CD4-positive, CD25-positive, alpha-beta regulatory T cell (primary cell): ENCODE data around the gene TTC4. TPM values are rescaled to one million over a fixed set of nuclear protein-coding genes. Genes with fewer than 3 reads are reported as not detected.

Source experiments
- ATAC-seq, 2 donors: fragments of 150-1000 bp; cut with Tn5 transposase; one replicate each; pipeline ENCODE4 v1.10.0; 2021; ENCODE audit warnings: low read depth in 2 of 2, moderate number of reproducible peaks in 2 of 2, moderate library complexity in 1 of 2
- DNase-seq, 3 donors: peaks; one replicate each; pipeline versions ENCODE4 v3.0.0 to v3.0.0-alpha.2; 2012 to 2022; ENCODE audit warnings: mixed read lengths in 1 of 3
- H3K27ac ChIP-seq: one replicate; pipeline ENCODE4 v1.7.0; 2013; ENCODE audit warnings: mild to moderate bottlenecking, low read length; ENCODE audit not compliant: insufficient read depth, poor library complexity, severe bottlenecking
- H3K27me3 ChIP-seq: one replicate; pipeline ENCODE4 v1.7.0; 2013; ENCODE audit warnings: low read length; ENCODE audit not compliant: control insufficient read depth, insufficient read depth
- H3K36me3 ChIP-seq: one replicate; pipeline ENCODE4 v1.7.0; 2013; ENCODE audit warnings: mild to moderate bottlenecking, low read length, moderate library complexity; ENCODE audit not compliant: control insufficient read depth, insufficient read depth
- H3K4me1 ChIP-seq: 2 replicates; pipeline ENCODE4 v1.7.0; 2013; ENCODE audit warnings: mild to moderate bottlenecking, low read length; ENCODE audit not compliant: insufficient read depth, control insufficient read depth, poor library complexity, severe bottlenecking
- H3K4me3 ChIP-seq: one replicate; pipeline ENCODE4 v1.7.0; 2013; ENCODE audit warnings: low read depth, mild to moderate bottlenecking, low read length, moderate library complexity
- H3K9me3 ChIP-seq, 2 experiments: 1 replicate in 1 of 2; 2 replicates in 1 of 2; pipeline ENCODE4 v1.7.0; 2013; ENCODE audit warnings: low read length in 2 of 2, mild to moderate bottlenecking in 1 of 2, moderate library complexity in 1 of 2; ENCODE audit not compliant: control insufficient read depth in 2 of 2
- H3K27ac Mint-ChIP-seq, 3 donors: one replicate each; pipeline ENCODE4 v1.8.0; 2020 to 2022; ENCODE audit warnings: mild to moderate bottlenecking in 3 of 3, mixed read lengths in 3 of 3, moderate library complexity in 2 of 3
- H3K27me3 Mint-ChIP-seq: one replicate; pipeline ENCODE4 v1.8.0; 2022; ENCODE audit warnings: mild to moderate bottlenecking, mixed read lengths
- H3K36me3 Mint-ChIP-seq: one replicate; pipeline ENCODE4 v1.8.0; 2020; ENCODE audit warnings: mixed read lengths
- H3K4me1 Mint-ChIP-seq, 4 donors: one replicate each; pipeline ENCODE4 v1.8.0; 2020 to 2022; ENCODE audit warnings: mixed read lengths in 4 of 4, mild to moderate bottlenecking in 1 of 4
- H3K4me3 Mint-ChIP-seq, 4 donors: one replicate each; pipeline ENCODE4 v1.8.0; 2020 to 2022; ENCODE audit warnings: mild to moderate bottlenecking in 4 of 4, mixed read lengths in 4 of 4, moderate library complexity in 3 of 4
- H3K9me3 Mint-ChIP-seq, 7 donors: one replicate each; pipeline ENCODE4 v1.8.0; 2020 to 2022; ENCODE audit warnings: mixed read lengths in 7 of 7, mild to moderate bottlenecking in 3 of 7, moderate library complexity in 2 of 7
- polyA plus RNA-seq, 4 donors: library from polyadenylated mRNA; unstranded; fragments of 300-500 nt; fragmentation: Illumina TruSeq; gene quantifications; one replicate each; pipeline ENCODE4 v1.2.3, GENCODE V29; 2021
- total RNA-seq: library from RNA; stranded (reverse); gene quantifications from one replicate; pipeline ENCODE4 v1.2.3, GENCODE V29; 2022

TTC4 gene
- total and polyA plus RNA-seq, 5 donors from 2014 or later = 7.7 to 27.1 (median 20.9) TPM

DNA sequence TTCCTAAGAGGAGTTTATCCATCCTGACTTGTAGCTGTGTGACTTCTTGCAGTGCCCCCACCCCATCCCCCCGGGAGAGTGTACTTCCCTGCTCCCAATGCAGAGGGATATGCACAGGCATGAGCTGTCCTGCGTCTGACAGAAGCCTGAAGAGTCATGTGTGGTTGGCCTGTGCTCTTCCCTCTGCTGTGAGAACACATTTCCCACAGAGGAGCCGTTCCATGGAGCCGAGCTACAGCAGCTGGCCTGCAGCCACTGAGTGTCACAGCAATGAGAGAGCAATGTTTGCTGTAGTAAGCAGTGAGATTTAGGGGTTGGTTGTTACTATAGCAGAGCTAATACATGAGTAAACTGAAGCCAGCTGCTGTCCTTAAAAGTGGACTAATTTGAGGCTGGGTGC lies 26.6 kb downstream of the TTC4 start:
- Histone ChIP-seq H3K27me3 (no peaks in the 10 kb centered on the region), H3K36me3 (peaks cover 63% of the 10 kb centered on the region), H3K4me1 (no peaks in the 10 kb centered on the region), H3K9me3 (no peaks in the 10 kb centered on the region), H3K4me3 (no peak overlapping the region), H3K27ac (no peak overlapping the region)
- H3K4me3 Mint-ChIP-seq = no peak overlapping the region
- H3K4me1 Mint-ChIP-seq = peaks cover 0 to 2% (median 1%) of the 10 kb centered on the region in 4 donors
- ATAC-seq = no peak
- H3K27ac Mint-ChIP-seq = no peak overlapping the region
- no peaks in the 10 kb centered on the region for H3K27me3 Mint-ChIP-seq
- H3K36me3 Mint-ChIP-seq = peaks cover 39% of the 10 kb centered on the region
- DNase-seq = no peak
- no peaks in the 10 kb centered on the region for H3K9me3 Mint-ChIP-seq

DNA sequence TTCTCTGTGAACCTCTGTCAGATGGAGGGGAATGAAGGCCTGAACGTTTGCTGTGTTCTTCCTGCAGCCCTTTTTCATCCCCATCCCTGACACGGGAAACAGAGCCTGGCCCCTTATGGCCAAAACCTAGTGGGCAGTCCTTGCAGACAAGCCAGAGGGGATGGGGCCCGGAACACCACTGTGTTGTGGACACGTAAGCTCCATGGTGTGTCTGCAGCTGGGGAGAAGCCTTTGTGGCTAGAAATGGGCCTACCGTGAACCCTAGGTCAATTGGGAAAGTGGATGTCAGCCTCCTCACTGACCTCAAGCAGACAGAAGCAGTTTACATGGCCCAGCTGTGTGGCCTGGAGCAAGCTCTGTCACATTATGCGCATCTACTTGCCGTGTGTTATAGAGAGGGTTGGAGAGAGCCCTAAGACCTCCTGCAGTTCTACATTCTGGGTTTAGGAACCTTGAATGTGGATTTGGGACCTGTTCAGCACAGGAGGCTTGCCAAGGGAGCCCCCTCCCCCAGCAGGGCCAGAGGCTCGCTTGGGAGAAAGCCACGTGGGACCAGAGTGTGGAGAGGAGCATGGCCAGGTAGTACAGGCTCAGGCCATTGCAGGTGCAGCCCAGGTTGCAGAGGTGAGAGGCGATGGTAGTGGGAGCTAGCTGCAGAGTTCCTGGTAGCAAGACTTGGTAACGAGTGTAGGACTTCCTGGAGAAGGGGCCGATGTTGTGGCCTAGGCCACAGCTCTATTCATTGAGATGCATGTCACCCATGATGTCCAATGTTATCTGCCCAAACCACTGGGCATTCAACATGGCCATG lies 28.0 kb downstream of the TTC4 start:
- Histone ChIP-seq H3K27me3 (no peaks in the 10 kb centered on the region), H3K4me3 (no peak overlapping the region), H3K9me3 (no peaks in the 10 kb centered on the region), H3K27ac (no peak overlapping the region), H3K36me3 (peaks cover 52% of the 10 kb centered on the region), H3K4me1 (no peaks in the 10 kb centered on the region)
- no peaks in the 10 kb centered on the region for H3K9me3 Mint-ChIP-seq
- ATAC-seq (no peak), DNase-seq (no peak)
- no peak overlapping the region for H3K4me3 Mint-ChIP-seq
- no peaks in the 10 kb centered on the region for H3K27me3 Mint-ChIP-seq
- peak overlapping the region in 1 of 3 donors; percentile 63 for H3K27ac Mint-ChIP-seq
- peaks cover 0 to 2% (median 1%) of the 10 kb centered on the region in 4 donors for H3K4me1 Mint-ChIP-seq
- peaks cover 29% of the 10 kb centered on the region for H3K36me3 Mint-ChIP-seq

DNA sequence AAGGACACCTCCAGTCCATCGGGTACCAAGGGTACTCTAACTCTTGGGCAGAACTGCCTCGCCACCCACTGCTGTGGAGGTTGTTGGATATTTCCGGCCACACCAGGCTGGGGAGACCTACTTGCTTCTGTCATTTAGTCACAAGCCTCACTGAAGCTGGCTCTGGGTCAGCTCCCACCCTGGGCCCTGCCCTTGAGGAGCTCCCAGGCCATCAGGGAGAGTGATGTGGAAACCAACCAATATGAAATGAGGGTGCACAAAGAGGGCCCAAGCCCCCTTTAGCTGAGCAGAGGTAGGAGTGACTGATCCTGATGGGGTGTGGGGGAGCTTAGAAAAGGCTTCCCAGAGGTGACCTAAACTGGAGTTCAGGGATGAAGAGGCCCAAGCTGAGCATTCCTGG lies 29.0 kb downstream of the TTC4 start:
- Mint-ChIP-seq H3K4me3 (no peak overlapping the region), H3K4me1 (peaks cover 0 to 2% (median 1%) of the 10 kb centered on the region in 4 donors), H3K9me3 (no peaks in the 10 kb centered on the region), H3K36me3 (peaks cover 24% of the 10 kb centered on the region), H3K27me3 (no peaks in the 10 kb centered on the region), H3K27ac (no peak overlapping the region)
- ATAC-seq (no peak), DNase-seq (no peak)
- Histone ChIP-seq H3K9me3 (no peaks in the 10 kb centered on the region), H3K4me3 (no peak overlapping the region), H3K27me3 (no peaks in the 10 kb centered on the region), H3K4me1 (no peaks in the 10 kb centered on the region), H3K36me3 (peaks cover 42% of the 10 kb centered on the region), H3K27ac (no peak overlapping the region)

DNA sequence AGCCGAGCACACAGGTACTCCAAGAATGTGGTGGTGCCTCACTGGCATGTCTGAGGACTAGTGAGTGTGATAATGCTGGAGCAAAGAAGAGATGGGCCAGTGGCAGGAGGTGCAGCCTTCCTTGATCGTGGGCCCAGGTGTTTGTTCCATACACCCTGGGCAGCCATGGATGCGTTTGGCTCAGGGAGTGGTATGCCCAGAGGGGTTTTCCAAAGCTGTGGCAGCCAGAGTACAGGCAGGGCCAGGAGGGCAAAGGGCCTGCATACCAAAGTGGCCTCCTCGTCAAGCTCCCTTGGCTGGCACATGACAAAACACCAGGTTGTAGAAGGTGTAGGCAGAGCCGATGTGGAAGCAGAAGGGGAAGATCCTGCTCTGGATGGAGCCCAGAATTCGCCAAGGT lies 29.6 kb downstream of the TTC4 start:
- no peak overlapping the region for H3K4me3 ChIP-seq
- no peaks in the 10 kb centered on the region for H3K9me3 ChIP-seq
- H3K36me3 ChIP-seq = peaks cover 36% of the 10 kb centered on the region
- peaks cover 18% of the 10 kb centered on the region for H3K36me3 Mint-ChIP-seq
- DNase-seq (no peak), ATAC-seq (no peak)
- no peaks in the 10 kb centered on the region for H3K27me3 ChIP-seq
- no peaks in the 10 kb centered on the region for H3K4me1 ChIP-seq
- H3K9me3 Mint-ChIP-seq = no peaks in the 10 kb centered on the region
- H3K4me1 Mint-ChIP-seq = no peaks in the 10 kb centered on the region
- no peak overlapping the region for H3K27ac ChIP-seq
- H3K4me3 Mint-ChIP-seq = no peak overlapping the region
- H3K27me3 Mint-ChIP-seq = no peaks in the 10 kb centered on the region
- no peak overlapping the region for H3K27ac Mint-ChIP-seq

GRCh38 chr1:54745864-54746263 lies 30.2 kb downstream of the TTC4 start:
- Mint-ChIP-seq H3K4me3 (no peak overlapping the region), H3K36me3 (peaks cover 17% of the 10 kb centered on the region), H3K9me3 (no peaks in the 10 kb centered on the region), H3K27me3 (no peaks in the 10 kb centered on the region), H3K4me1 (no peaks in the 10 kb centered on the region), H3K27ac (no peak overlapping the region)
- no peak overlapping the region for H3K4me3 ChIP-seq
- no peaks in the 10 kb centered on the region for H3K27me3 ChIP-seq
- peaks cover 30% of the 10 kb centered on the region for H3K36me3 ChIP-seq
- no peaks in the 10 kb centered on the region for H3K9me3 ChIP-seq
- DNase-seq (no peak), ATAC-seq (no peak)
- H3K4me1 ChIP-seq = no peaks in the 10 kb centered on the region
- no peak overlapping the region for H3K27ac ChIP-seq

- Histone ChIP-seq H3K4me1 (no peaks in the 10 kb centered on the region), H3K27ac (no peak overlapping the region)
Measured at GRCh38 chr1:54748094-54748835, 32.6 kb downstream of the TTC4 start.

GRCh38 chr1:54750596-54750995 lies 34.9 kb downstream of the TTC4 start:
- ATAC-seq (no peak), DNase-seq (no peak)
- Histone ChIP-seq H3K27me3 (no peaks in the 10 kb centered on the region), H3K36me3 (no peaks in the 10 kb centered on the region), H3K27ac (no peak overlapping the region), H3K4me1 (no peaks in the 10 kb centered on the region), H3K4me3 (no peak overlapping the region), H3K9me3 (no peaks in the 10 kb centered on the region)
- Mint-ChIP-seq H3K4me3 (no peak overlapping the region), H3K9me3 (no peaks in the 10 kb centered on the region), H3K27me3 (no peaks in the 10 kb centered on the region), H3K36me3 (no peaks in the 10 kb centered on the region), H3K27ac (no peak overlapping the region), H3K4me1 (no peaks in the 10 kb centered on the region)

More at GRCh38 chr1:54748094-54748835, 32.6 kb downstream of the TTC4 start:
- Mint-ChIP-seq H3K9me3 (no peaks in the 10 kb centered on the region), H3K27ac (no peak overlapping the region), H3K36me3 (peaks cover 4% of the 10 kb centered on the region), H3K27me3 (no peaks in the 10 kb centered on the region), H3K4me3 (no peak overlapping the region), H3K4me1 (no peaks in the 10 kb centered on the region)
- Histone ChIP-seq H3K36me3 (peaks cover 8% of the 10 kb centered on the region), H3K27me3 (no peaks in the 10 kb centered on the region), H3K4me3 (no peak overlapping the region), H3K9me3 (no peaks in the 10 kb centered on the region)
- DNase-seq (no peak), ATAC-seq (no peak)
